NCI-H524 treated with DMSO at 0.1 percent for 48 hours (cell line): ENCODE results near the gene AARSD1.
"Not testable (repeated sequence)": the region's sequence is repeated elsewhere in the genome, so short reads cannot be mapped to it uniquely, and the experiment has no call there.

Experiments
- DNase-seq: peaks from one replicate; lab custom pipeline; 2025; lab: John Stamatoyannopoulos, UW

AARSD1 gene

DNA sequence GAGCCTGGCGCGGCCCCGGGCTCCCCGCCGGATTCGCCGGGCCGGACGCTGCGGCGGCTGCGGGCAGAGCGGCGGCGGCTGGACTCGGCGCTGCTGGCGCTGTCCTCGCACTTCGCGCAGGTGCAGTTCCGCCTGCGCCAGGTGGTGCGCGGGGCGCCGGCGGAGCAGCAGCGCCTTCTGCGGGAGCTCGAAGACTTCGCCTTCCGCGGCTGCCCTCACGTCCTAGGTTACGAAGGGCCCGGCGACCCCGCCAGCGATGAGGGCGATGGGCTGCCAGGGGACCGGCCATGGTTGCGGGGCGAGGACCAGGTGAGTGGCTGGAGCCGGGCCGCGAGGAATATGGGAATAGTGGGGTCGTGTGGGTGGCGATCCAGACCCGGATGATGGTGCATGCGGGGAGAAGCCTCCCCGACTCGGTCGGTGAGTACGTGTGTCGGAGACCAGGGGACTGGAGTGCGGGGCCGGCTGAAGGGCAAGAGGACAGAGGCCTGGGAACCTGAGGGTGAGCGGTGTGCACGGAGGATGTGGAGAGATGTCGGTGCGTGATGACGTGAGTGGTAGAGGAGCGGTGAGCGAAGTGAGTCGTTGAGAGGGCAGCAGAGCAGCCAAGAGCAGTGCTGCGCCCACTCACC, 16.6 kb upstream of the AARSD1 start:
- no peak for DNase-seq

DNA sequence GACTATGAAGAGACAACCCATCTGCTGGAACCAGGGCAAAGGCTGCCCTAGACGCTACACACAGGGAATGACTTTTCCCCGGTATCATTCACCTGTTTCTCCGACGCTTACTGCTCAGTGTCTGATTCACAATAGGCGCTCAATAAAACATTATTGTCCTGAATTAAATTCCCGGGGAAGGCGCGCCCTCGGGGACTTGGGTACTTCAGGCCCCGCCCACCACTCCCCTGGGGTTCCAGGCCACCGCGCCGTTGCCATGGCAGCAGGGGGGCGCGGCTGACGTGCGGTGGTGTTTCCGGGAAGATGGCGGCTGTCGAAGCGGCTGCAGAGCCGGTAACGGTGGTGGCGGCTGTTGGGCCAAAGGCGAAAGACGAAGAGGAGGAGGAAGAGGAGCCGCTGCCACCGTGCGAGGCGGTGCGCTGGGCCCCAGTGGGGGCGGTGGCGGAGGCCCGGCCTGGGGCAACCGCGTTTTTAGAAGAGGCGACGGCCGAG, 16.1 kb upstream of the AARSD1 start, which contains the start of gene RUNDC1:
Gene RUNDC1 (plus strand): TSS at position 292 of the 492 bp plus-strand sequence. CDS start 12 bp downstream, at position 304.
- DNase-seq = peak; percentile 62

DNA sequence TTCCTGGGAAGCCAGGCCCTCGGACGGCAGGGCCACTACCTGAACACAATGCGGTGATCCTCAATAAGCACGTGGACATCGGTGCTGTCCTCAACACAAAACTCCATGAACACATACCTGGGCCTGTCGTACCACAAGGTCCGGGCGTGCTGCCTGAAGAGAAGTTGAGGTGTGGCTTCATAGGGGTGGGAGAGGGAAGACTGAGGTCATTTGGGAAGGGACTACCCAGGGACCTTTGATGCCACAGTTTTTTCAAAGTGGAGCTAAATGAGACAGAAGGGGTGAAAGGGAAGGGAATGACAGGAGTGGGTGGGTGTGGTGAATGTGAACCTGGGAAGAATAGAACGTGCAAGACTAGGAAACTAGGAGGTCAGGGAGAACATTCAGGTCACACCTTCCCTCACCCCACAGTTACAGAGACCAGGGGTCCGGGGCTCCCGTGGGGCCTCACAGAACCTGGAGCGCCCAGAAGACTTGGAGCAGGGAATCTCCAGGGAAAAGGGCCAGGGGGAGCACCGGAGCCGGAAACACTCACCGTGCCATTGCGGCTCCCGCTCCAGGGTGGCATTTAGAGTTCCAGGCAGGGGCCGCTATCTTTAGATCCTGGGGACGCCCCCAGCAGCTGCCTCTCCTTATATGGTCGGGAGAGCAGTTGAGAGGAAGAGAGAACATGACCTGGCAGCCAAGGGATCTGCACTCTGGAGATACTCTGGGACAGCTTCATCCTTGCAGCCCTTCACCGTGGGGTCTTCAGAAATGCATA, 15.4 kb upstream of the AARSD1 start, which contains the start of gene PTGES3L:
Gene PTGES3L (minus strand): TSS at position 570 of the 763 bp plus-strand sequence. CDS start 27 bp downstream, at position 543.
- peak; percentile 32 for DNase-seq

DNA sequence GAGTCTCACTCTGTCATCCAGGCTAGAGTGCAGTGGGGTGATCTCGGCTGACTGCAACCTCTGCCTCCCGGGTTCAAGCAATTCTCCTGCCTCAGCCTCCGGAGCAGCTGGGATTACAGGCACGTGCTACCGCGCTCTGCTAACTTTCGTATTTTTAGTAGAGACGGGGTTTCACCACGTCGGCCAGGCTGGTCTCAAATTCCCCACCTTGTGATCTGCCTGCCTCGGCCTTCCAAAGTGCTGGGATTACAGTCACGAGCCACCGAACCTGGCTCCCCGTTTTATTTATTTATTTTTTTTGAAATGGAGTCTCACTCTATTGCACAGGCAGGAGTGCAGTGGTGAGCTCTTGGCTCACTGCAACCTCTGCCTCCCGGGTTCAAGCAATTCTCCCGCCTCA, 11.4 kb upstream of the AARSD1 start:
- not testable (repeated sequence) for DNase-seq

DNA sequence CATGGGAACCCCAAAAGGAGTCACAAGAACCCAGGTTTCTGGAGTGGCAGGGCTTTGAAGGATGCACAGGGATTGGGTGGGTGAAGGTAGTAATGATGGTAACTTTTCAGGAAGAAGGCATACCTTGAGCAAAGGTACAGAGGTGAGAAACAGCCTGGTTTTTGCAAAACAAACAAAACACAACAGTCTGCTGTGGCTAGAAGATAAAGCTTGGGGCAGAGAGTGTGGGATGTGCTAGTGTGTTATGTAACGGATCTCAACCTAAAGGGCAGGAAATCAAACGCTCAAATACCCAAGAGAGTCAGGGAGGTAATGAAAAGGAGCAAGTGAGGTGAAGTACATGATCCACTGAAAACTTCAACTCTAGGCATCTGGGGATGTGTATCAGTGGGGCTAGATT, 11.0 kb upstream of the AARSD1 start:
- no peak for DNase-seq

DNA sequence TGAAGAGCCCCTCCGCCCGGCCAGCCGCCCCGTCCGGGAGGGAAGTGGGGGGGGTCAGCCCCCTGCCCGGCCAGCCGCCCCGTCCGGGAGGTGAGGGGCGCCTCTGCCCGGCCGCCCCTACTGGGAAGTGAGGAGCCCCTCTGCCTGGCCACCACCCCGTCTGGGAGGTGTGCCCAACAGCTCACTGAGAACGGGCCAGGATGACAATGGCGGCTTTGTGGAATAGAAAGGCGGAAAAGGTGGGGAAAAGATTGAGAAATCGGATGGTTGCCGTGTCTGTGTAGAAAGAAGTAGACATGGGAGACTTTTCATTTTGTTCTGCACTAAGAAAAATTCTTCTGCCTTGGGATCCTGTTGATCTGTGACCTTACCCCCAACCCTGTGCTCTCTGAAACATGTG, 9.1 kb upstream of the AARSD1 start:
- DNase-seq = not testable (repeated sequence)

DNA sequence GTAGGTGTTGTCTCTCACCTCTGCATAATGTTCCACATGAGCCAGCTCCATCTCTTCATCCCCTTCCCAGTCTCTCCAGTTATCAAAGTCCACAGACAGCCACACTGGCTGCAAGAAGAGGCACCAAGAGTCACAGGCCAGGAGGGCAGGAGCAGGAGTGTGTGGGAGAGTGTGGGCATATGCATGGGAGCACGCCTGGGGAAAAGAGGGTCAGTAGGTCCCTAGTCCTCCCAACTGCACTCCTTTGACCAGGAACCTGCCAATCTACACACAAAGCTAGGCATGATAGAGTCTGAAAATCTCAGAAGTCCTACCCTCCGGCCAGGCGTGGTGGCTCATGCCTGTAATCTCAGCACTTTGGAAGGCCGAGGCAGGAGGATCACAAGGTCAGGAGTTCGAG, 7.3 kb upstream of the AARSD1 start:
- DNase-seq = no peak

DNA sequence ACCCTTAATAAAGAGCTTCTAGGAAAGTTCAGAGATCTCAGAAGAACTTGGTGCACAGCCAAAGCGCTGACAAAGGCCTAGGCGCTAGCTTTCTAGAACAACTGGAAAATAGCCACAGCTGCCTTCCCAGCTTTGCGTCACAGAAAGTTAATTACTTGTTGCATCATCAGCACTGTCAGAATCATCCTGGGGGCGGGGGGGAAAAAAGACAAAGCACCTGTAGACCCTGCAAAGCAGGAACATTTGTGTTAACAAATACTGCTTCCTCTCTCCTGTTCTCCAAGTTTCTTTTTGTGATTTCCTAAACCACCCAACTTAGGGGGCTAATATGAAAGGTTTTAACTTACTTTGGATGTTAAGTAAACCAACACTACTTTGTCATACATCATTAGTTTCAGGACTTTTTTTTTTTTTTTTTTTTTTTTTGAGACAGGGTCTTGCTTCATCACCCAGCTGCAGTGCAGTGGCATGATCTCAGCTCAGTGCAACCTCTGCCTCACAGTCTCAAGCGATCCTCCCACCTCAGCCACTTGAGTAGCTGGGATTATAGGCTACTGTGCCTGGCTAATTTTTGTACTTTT, 4.8 kb upstream of the AARSD1 start:
- DNase-seq = no peak

DNA sequence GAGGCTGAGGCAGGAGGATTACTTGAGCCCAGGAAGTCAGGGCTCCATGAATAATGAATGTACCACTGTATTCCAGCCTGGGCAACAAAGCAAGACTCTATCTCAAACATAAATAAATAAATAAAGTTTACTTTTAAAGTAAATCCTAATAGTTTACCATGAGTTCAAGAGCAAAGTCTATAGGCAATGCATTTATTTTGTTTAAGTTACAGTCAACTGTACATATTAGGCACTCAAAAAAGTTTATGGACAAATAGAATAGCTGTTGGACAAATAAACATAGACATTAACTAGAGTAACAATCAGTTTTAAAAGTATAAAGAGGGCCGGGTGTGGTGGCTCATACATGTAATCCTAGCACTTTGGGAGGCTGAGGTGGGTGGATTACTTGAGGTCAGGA, 3.7 kb upstream of the AARSD1 start:
- DNase-seq = no peak

DNA sequence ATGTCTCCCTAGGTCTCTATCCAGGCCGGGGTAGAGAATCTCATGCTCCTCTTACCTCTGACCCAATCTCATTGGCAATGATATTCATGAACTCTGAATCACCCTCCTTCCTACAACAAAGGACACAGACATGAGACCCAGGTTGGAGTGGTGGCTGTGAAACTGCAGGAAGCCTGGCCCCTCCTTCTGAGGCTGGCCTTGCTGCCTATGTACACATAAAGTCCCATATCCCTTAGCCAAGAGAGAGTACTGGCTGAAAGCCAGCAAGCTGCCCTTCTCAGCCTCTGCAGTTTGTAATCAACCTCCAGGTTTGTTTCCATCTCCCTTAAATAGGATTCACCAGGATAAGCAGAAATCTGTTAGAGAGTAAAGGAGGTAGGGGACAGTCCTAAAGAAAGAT, 10.6 kb downstream of the AARSD1 start:
- DNase-seq = no peak

DNA sequence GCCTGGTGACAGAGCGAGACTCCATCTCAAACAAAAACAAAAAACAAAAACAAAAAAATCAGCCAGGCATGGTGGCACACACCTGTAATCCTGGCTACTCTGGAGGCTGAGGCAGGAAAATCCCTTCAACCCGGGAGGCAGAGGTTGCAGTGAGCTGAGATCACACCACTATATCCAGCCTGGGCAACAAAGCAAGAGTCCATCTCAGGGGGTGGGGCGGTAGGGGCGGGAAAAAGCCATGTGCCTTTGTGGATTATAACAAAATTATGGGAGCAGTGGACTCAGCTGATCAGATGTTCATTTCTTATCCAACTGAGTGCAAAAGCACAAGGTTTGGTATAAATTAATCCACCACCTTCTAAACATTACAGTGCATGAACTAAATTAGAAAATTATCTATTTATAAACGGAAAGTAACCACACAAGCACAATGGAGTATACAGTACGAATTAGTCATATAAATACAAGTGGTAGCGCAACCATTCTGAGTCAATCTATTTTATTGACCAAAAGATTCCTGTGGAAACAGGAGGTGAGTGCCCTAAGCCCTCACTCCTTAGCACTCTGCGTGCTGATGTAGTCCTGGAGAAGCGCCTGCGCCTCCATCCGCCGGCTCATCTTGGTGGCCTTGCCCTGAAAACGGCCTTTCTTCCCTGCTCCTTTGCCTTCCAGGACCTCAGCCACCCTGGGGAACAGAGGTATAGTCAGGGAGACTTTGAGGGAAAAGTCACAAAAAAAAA, 14.0 kb downstream of the AARSD1 start:
- DNase-seq = no peak

DNA sequence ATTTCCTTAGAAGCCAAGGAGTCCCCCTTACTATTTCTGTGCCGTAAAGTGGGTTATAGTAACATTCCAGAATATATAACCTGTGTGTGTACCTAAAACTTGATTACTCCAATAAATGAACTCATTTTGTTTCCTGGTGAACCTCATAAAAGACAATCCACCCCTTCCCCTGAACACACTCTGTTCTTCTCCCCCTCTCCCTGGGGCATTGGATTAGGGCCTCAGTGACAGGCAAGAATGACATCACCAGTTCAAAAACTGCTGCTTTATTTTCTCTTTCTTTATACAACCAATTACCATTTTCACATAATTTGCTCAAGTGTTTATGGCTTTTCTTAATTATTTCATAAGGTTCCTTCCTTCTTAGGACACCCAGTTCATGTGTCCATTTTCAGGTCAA, 17.4 kb downstream of the AARSD1 start:
- no peak for DNase-seq

DNA sequence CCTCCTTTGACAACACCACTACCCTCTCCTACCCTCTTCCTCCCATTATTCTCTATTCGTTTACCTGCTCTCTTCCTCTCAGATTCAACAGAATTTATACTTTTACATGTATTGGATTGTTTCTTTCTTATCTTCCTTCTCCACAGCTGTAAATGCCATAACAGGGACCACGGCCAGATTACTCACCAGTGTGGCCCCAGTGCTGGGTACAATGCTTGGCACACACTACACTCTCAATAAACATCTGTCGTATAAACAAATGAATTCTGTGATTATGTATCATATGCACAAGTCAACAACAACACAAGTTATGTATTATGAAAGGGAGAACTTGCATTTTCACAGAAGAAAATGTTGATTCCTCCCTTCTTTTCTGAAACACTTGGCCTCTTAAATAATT, 20.0 kb downstream of the AARSD1 start:
- no peak for DNase-seq

DNA sequence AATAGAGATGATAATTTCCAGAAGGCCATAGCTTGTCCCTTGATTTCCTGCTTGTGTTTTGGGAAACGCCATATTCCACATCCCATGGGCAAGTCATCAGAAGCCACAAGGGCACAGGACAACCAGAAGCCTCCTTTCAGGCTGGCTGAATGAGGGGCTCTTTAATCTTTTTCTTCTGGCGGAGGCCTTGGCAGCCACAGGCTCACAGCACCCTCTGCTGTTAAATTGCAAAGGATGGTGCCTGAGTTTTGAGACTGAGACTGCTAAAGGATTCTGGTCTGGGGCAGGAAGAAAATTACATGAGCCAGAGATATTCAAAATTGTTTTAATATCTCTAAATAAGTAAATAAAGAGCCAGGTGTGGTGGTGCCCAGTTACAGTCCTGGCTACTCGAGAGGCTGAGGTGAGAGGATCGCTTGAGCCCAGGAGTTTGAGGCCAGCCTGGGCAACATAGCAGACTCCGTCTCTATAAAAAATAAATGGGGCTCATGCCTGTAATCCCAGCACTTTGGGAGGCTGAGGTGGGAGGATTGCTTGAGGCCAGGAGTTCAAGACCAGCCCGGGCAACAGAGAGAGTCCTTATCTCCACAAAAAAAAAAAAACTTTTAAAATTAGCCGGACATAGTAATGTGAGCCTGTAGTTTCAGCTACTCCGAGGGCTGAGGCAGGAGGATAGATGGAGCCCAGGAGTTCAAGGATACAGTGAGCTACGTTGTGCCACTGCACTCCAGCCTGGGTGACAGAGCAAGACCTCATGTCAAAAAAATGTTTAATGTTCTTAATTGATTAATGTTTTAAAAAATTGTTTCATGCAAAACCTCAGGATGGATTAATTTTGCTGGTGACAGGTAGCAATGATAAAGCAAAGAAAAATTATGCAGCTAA, 26.3 kb downstream of the AARSD1 start:
- no peak for DNase-seq

DNA sequence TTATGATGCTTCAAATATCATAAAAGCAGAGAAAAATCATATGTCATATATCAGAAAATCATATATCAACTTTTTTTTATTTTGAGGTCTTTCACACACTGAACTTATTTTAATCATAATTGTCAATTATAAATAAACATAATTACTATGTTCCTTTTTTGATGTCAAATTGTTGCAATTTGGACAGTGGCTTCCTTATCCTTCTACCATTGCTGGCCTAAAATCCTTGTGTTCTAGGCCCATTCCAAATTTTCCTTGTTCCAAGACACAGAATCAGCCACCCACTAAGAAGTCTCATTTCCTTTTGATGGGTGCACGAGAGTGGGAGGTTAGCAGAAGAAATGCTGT, 34.8 kb downstream of the AARSD1 start:
- no peak for DNase-seq

DNA sequence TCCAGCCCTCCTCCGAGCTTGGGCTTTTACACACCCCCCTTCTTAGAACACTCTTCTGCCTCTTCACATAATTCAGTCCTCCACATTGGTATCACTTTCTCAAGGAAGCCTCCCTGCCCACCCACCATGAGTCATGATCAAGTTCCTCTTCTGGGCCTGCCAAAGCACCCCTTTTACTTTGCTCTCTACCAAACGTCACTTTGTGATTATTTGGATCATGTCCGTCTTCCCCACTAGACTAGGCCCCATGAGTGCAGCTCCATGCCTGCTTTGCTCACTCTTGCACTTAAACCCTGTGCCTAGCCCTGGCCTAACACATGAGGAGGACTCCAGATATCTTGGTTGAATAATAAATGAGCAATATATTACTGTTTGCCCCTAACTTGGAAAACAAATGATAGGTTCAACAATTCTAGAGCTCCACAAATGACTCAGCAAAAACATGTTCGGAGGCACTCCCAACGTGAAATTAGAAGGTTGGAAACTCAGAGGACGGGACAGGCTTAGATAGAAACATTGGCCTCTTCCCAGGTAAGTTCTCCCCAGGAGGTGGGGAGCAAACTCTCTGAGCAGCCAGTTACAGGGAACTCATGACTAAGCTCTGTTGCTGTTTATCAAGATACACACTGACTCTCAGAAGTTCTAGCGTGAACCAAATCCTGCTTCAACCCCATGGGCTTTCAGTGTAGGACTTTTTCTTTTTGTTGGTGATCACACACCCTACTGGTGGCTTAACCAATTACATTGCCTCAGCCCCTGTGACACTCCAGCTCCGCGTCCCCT, 35.3 kb downstream of the AARSD1 start:
- DNase-seq = no peak

DNA sequence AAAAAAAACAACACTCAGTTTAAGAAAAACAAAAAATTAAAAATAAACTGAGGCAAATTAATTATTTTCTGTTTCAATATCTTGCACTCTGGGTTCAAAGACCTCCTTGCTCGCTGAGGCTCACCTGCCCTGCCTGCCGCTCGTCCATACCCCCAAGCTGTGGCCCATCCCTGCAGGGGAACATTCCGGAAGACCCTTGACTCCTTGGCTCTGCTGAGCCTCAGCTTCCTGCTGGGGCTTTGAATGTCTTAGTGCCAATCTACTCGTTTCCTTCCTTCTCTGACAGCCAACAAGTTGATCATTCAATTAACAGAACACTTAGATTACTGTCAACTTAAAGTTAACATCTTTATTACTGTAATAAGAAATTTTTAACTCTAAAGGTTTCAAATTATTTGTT, 39.4 kb downstream of the AARSD1 start:
- no peak for DNase-seq

DNA sequence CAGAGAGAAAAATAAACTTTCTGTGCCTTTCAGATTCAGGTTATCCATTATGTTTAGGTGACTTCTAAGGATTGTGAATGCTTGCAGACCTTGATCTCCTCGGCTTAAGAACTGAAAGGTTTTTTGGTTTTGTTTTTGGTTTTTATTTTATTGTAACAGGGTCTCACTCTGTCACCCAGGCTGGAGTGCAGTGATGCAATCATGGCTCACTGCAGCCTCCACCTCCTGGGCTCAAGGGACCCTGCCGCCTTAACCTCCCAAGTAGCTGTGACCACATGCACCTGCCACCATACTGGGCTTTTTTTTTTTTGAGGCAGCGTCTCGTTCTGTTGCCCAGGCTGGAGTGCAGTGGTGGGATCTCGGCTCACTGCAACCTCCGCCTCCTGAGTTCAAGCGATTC, 40.8 kb downstream of the AARSD1 start:
- not testable (repeated sequence) for DNase-seq

DNA sequence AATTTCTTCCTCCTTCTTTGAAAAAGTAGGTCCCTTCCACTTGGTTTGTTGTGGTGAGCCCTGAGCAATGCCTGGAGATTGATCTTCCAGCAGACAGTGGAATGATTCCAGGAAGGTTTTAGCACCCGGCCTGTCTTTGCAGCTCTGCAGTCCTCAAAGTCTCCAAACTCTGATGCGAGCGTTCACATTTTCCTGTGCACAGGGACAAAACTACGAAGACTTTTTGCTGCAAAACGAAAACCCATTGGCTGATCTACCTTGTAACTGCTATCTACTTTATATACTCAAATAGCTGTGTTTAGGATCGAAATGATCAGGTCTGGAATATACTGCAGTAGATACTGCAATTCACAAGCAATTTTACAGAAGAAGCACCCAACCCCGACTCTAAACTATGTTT, 42.0 kb downstream of the AARSD1 start:
- DNase-seq = no peak

DNA sequence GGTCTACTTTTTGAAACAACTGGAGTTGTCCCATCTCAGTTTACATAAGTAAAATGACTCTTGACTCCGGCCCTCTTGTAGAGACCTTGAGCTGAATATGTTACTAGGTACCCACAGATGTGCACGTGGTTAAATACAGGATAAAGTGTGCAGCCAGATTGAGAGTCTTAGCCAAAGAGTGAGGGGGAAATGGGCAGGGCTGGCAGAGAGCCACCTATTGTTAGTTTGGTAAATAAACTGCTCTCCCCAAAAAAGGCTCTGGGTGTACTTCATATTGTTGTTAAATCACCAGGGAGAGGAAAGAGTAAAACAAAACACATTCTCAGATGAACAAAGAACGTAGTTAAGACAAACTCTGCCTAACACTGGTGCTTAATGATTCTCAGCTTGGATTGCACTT, 43.3 kb downstream of the AARSD1 start:
- no peak for DNase-seq
